ENCODE measurements around the gene ARL13B.

ARL13B gene

DNA sequence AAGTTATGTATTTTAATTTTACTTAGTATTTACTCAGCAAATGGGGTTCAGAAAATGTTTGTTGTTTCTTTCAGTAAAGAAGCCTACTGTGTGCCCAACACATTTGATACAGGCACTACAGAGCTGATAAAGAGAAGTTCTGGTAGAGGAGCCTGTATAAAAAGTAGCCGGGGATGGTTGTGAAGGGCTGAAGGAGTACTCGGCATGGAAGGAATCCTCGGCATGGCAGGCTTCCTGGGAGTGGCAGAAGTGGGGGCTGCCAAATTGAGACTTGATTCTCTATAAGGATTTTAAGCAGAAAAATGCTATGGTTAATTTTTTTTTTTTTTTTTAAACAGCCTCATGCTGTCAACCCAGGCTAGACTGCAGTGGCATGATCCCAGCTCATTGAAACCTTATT, 9.3 kb downstream of the ARL13B start:
- TF ChIP-seq, protein P1, sequence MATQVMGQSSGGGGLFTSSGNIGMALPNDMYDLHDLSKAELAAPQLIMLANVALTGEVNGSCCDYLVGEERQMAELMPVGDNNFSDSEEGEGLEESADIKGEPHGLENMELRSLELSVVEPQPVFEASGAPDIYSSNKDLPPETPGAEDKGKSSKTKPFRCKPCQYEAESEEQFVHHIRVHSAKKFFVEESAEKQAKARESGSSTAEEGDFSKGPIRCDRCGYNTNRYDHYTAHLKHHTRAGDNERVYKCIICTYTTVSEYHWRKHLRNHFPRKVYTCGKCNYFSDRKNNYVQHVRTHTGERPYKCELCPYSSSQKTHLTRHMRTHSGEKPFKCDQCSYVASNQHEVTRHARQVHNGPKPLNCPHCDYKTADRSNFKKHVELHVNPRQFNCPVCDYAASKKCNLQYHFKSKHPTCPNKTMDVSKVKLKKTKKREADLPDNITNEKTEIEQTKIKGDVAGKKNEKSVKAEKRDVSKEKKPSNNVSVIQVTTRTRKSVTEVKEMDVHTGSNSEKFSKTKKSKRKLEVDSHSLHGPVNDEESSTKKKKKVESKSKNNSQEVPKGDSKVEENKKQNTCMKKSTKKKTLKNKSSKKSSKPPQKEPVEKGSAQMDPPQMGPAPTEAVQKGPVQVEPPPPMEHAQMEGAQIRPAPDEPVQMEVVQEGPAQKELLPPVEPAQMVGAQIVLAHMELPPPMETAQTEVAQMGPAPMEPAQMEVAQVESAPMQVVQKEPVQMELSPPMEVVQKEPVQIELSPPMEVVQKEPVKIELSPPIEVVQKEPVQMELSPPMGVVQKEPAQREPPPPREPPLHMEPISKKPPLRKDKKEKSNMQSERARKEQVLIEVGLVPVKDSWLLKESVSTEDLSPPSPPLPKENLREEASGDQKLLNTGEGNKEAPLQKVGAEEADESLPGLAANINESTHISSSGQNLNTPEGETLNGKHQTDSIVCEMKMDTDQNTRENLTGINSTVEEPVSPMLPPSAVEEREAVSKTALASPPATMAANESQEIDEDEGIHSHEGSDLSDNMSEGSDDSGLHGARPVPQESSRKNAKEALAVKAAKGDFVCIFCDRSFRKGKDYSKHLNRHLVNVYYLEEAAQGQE (IDR thresholded peaks at IDR 0.05; ENCODE audit: insufficient read depth in 1 of 2, low read depth in 2 of 2, low read length in 2 of 2), result no peak
- TF ChIP-seq SIN3A (IDR thresholded peaks at IDR 0.05; ENCODE audit: borderline replicate concordance, insufficient read depth, low read length), result no peak
- no peak for TF ChIP-seq TAF1 (IDR thresholded peaks at IDR 0.05; ENCODE audit: borderline replicate concordance, insufficient read depth, low read length)
- TF ChIP-seq POLR2AphosphoS5 (IDR thresholded peaks at IDR 0.05; ENCODE audit: low read depth, low read length), result no peak
- TF ChIP-seq FOXP2 (optimal IDR thresholded peaks at IDR 0.05; ENCODE audit: borderline replicate concordance, extremely low read depth, extremely low read length, insufficient read depth), result no peak

DNA sequence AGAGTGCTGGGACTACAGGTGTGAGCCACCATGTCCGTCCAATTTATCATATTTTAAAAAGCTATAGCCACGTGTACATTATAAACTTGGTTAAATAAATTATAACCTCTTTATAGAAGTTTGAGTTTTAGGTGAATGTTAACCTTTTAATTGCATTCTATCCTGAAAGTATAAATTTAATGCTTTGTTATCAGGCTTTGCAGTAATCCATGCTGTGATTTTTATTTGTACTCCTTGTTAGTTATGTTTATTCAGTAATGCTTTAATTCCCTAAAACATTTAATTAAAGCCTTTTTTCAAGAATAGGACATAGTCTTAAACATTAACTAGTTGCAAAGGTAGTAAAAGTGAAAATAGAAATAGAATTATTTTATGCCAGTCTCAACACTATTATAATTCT, 11.7 kb downstream of the ARL13B start:
- no peak for TF ChIP-seq TAF1 (IDR thresholded peaks at IDR 0.05; ENCODE audit: borderline replicate concordance, insufficient read depth, low read length)
- TF ChIP-seq, protein P1 (IDR thresholded peaks at IDR 0.05; ENCODE audit: insufficient read depth in 1 of 2, low read depth in 2 of 2, low read length in 2 of 2), result no peak
- no peak for TF ChIP-seq SIN3A (IDR thresholded peaks at IDR 0.05; ENCODE audit: borderline replicate concordance, insufficient read depth, low read length)
- no peak for TF ChIP-seq FOXP2 (optimal IDR thresholded peaks at IDR 0.05; ENCODE audit: borderline replicate concordance, extremely low read depth, extremely low read length, insufficient read depth)
- no peak for TF ChIP-seq POLR2AphosphoS5 (IDR thresholded peaks at IDR 0.05; ENCODE audit: low read depth, low read length)

DNA sequence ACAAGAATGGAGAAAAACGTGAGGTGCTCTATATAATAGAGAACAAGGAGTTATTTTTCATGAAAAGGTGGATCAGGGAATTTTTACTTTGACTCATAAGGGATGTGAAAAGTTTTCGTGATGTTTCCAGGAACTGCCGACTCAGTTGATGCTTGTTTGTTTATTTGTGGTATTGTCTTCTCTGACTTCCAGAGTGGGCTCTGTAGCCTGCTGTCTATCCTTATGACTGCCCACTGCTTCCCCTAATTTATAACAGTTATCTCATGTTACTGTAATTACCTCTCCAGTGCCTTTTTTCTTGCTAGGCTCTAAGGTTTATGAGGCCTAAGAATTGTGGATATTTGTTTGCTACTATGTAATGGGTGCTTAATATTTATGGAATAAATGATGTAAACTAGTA, 12.3 kb downstream of the ARL13B start:
- no peak for TF ChIP-seq FOXP2 (optimal IDR thresholded peaks at IDR 0.05; ENCODE audit: borderline replicate concordance, extremely low read depth, extremely low read length, insufficient read depth)
- no peak for TF ChIP-seq TAF1 (IDR thresholded peaks at IDR 0.05; ENCODE audit: borderline replicate concordance, insufficient read depth, low read length)
- TF ChIP-seq, protein P1 (IDR thresholded peaks at IDR 0.05; ENCODE audit: insufficient read depth in 1 of 2, low read depth in 2 of 2, low read length in 2 of 2), result no peak
- TF ChIP-seq SIN3A (IDR thresholded peaks at IDR 0.05; ENCODE audit: borderline replicate concordance, insufficient read depth, low read length), result no peak
- TF ChIP-seq POLR2AphosphoS5 (IDR thresholded peaks at IDR 0.05; ENCODE audit: low read depth, low read length), result no peak

DNA sequence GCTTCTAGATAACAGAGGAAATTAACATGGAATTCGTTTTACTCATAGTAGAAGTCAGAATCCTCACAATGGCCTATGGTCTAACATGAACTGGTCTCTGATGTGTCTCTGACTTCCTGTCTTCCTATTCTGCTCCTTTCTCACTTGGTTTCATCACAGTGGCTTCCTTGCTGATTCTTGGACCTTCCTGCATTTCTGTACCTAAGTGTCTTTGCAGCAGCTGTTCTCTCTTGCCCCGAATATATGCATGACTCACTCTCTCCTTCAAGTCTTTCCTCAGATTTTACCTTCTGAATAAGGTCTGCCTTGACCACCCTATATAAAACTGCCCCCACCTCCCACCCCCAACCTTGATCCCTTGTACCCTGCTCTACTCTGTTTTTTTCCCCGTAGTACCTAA, 14.1 kb downstream of the ARL13B start:
- no peak for TF ChIP-seq TAF1 (IDR thresholded peaks at IDR 0.05; ENCODE audit: borderline replicate concordance, insufficient read depth, low read length)
- TF ChIP-seq, protein P1 (IDR thresholded peaks at IDR 0.05; ENCODE audit: insufficient read depth in 1 of 2, low read depth in 2 of 2, low read length in 2 of 2), result no peak

DNA sequence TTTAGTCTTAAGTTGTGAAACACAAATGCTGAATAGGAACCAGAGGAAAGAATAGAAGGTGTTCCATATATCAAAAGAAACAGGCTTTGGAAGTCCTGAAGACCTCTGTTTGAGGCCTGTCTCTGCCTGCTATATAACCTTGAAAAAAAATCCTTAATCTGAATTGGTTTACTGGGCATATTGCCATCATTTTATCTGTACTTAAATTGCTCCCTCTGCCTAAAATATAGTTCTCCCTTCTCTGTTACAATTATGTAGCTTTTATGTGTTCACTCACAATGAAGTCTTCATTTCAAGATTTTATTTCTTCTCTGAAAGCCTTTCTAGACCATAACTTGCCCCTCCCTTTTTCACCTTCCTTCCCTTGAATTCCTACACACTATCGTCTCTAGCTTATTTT, 21.2 kb downstream of the ARL13B start:
- TF ChIP-seq POLR2AphosphoS5 (IDR thresholded peaks at IDR 0.05; ENCODE audit: low read depth, low read length) (no peak), SIN3A (IDR thresholded peaks at IDR 0.05; ENCODE audit: borderline replicate concordance, insufficient read depth, low read length) (no peak), FOXP2 (optimal IDR thresholded peaks at IDR 0.05; ENCODE audit: borderline replicate concordance, extremely low read depth, extremely low read length, insufficient read depth) (no peak), TAF1 (IDR thresholded peaks at IDR 0.05; ENCODE audit: borderline replicate concordance, insufficient read depth, low read length) (no peak)
- TF ChIP-seq, protein P1 (IDR thresholded peaks at IDR 0.05; ENCODE audit: insufficient read depth in 1 of 2, low read depth in 2 of 2, low read length in 2 of 2), result no peak
